ENCODE results near the gene CMSS1. TPM values are rescaled to one million over a fixed set of nuclear protein-coding genes. Genes with fewer than 3 reads are reported as not detected.

CMSS1 gene
- total and polyA plus RNA-seq, 2 of the 13 experiments (the other 11 are each of a cell fraction or from before 2014, with no cell fraction given) = 6.4 to 48.7 TPM

- TF ChIP-seq TFE3 (CRISPR knock-in tag; IDR thresholded peaks at IDR 0.05) = peak; percentile 96
- TF ChIP-seq NR2F1 (CRISPR knock-in tag; IDR thresholded peaks at IDR 0.05) = peak; percentile 62 to 89
- peak; percentile 81 for TF ChIP-seq TCF7 (IDR thresholded peaks at IDR 0.05; ENCODE audit: low read depth)
- peak; percentile 77 for TF ChIP-seq ZMYM4 (CRISPR knock-in tag; IDR thresholded peaks at IDR 0.05)
- TF ChIP-seq MXI1 (IDR thresholded peaks at IDR 0.05; ENCODE audit: borderline replicate concordance, low read depth, low read length) = peak; percentile 34; the same call in 1 of the 3 replicates
- TF ChIP-seq PHF21A (CRISPR knock-in tag; IDR thresholded peaks at IDR 0.05) = peak; percentile 43; the same call in 1 of the 2 replicates
- peak; percentile 91 for TF ChIP-seq RARA (CRISPR knock-in tag; IDR thresholded peaks at IDR 0.05)
- peak; percentile 50; the same call in 1 of the 2 replicates for TF ChIP-seq SAP130 (CRISPR knock-in tag; IDR thresholded peaks at IDR 0.05; ENCODE audit: low read depth)
- TF ChIP-seq DMAP1 (CRISPR knock-in tag; IDR thresholded peaks at IDR 0.05) = no peak
- no peak for TF ChIP-seq ZNF530 (CRISPR knock-in tag; IDR thresholded peaks at IDR 0.05; ENCODE audit: low read depth)
- TF ChIP-seq ZNF326 (CRISPR knock-in tag; IDR thresholded peaks at IDR 0.05; ENCODE audit: borderline replicate concordance) = no peak
- peak; percentile 74; the same call in 1 of the 2 replicates for TF ChIP-seq RXRB (CRISPR knock-in tag; IDR thresholded peaks at IDR 0.05; ENCODE audit: borderline replicate concordance)
- peak; percentile 63; the same call in 1 of the 2 replicates for TF ChIP-seq STAT6 (CRISPR knock-in tag; IDR thresholded peaks at IDR 0.05; ENCODE audit: borderline replicate concordance)
- TF ChIP-seq RCOR2 (CRISPR knock-in tag; IDR thresholded peaks at IDR 0.05) = peak; percentile 24; the same call in 1 of the 2 replicates
- TF ChIP-seq KDM4B (CRISPR knock-in tag; IDR thresholded peaks at IDR 0.05) = no peak
- peak; percentile 14; the same call in 1 of the 2 replicates for TF ChIP-seq FOXA3 (CRISPR knock-in tag; IDR thresholded peaks at IDR 0.05)
- no peak for TF ChIP-seq ZNF720 (CRISPR knock-in tag; IDR thresholded peaks at IDR 0.05)
- 0 out of 2 replicates have a peak, but pooled peaks have one; percentile 30 for TF ChIP-seq ZNF331 (CRISPR knock-in tag; IDR thresholded peaks at IDR 0.05)
- peak; percentile 79 for TF ChIP-seq MED1 (CRISPR knock-in tag; IDR thresholded peaks at IDR 0.05)
- no peak for TF ChIP-seq ZNF460 (CRISPR knock-in tag; IDR thresholded peaks at IDR 0.05; ENCODE audit: borderline replicate concordance)
- no peak for TF ChIP-seq MTERF4 (CRISPR knock-in tag; IDR thresholded peaks at IDR 0.05)
- TF ChIP-seq ZBTB21 (CRISPR knock-in tag; IDR thresholded peaks at IDR 0.05) = no peak
- TF ChIP-seq HNF4A (CRISPR knock-in tag; IDR thresholded peaks at IDR 0.05) = peak; percentile 82
- no peak for TF ChIP-seq ZBTB37 (CRISPR knock-in tag; IDR thresholded peaks at IDR 0.05)
- TF ChIP-seq YEATS2 (CRISPR knock-in tag; IDR thresholded peaks at IDR 0.05; ENCODE audit: borderline replicate concordance) = no peak
Observed at GRCh38 chr3:99934975-99935797, 117.5 kb downstream of the CMSS1 start (continued).

Measured in HepG2 (cell line).